SK-N-MC (cell line): ENCODE results near the gene MYPOP.

Experiments used
- EZH2 ChIP-seq: fragments of 200-600 bp; sonication (generic); IDR thresholded peaks from one replicate; pipeline ENCODE4 v1.6.1; 2017; ENCODE audit warnings: antibody characterized with exemption
- FOXP2 ChIP-seq: optimal IDR thresholded peaks from 2 replicates; pipeline ENCODE3; 2011; ENCODE audit warnings: mild to moderate bottlenecking, moderate library complexity; ENCODE audit not compliant: insufficient read depth; ENCODE audit errors: extremely low read length, control extremely low read depth
- POLR2AphosphoS5 ChIP-seq: IDR thresholded peaks from 2 replicates; pipeline ENCODE4 v1.6.1; 2012; ENCODE audit warnings: mild to moderate bottlenecking, low read depth, low read length, borderline replicate concordance

DNA sequence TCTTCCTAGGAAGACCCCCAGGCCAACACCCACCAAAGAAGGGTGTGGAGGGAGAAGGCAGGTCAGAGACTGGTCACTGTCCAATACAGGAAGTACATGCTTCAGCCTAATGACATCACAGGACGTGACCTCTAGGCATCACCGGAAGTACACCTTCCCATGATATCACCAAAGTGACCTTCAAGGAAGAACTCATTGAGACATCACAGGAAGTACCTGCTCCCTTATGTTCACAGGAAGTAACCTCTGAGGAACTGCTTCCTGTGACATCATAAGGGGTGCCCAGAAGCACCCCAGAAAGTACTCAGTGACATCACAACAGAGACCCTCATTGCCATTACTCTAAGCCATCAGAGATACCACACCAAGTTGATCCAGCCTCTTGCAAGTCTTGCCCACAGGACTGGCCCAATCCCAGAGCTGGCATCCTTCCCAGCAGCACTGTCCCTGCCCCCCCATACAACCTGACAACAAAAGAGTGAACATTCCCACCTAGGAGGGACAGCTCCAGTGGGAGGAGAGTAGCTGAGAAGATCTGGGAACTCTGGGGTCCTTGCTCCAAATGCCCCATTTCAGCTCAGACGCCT lies 36.4 kb upstream of the MYPOP start:
- TF ChIP-seq EZH2 (no peak), POLR2AphosphoS5 (no peak), FOXP2 (no peak)
